ENCODE results near the gene KLHL29.

DNA sequence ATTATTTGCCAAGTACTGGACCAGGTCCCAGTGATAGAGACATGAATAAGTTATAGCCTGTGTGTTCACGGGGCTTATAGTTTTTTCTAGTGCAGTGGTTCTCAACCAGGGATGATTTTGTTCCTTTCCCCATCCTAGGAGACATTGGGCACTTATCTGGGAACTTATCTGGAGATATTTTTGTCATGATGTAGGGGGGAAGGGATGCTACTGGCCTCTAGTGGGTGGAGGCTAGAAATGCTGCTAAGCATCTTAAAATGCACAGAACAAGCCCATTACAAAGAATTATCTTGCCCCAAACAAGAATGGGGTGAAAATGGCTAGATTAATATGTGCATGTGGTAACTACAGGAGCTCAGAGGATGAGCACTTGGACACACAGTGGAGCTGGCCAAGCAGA is 75.2 kb downstream of the KLHL29 start:
- TF ChIP-seq POLR2A (IDR thresholded peaks at IDR 0.05; ENCODE audit: low read depth, low read length): no peak
- no peak for TF ChIP-seq POLR2AphosphoS5 (IDR thresholded peaks at IDR 0.05; ENCODE audit: low read depth, low read length)
- TF ChIP-seq TAF1 (IDR thresholded peaks at IDR 0.05; ENCODE audit: borderline replicate concordance, low read depth, low read length): no peak
